ENCODE results near the gene MCCC2.
"Not testable (repeated sequence)": the region's sequence is repeated elsewhere in the genome, so short reads cannot be mapped to it uniquely, and the experiment has no call there.

Gene MCCC2

GRCh38 chr5:71600783-71601182 is 13.6 kb downstream of the MCCC2 start:
- DNase-seq = no peak

DNA sequence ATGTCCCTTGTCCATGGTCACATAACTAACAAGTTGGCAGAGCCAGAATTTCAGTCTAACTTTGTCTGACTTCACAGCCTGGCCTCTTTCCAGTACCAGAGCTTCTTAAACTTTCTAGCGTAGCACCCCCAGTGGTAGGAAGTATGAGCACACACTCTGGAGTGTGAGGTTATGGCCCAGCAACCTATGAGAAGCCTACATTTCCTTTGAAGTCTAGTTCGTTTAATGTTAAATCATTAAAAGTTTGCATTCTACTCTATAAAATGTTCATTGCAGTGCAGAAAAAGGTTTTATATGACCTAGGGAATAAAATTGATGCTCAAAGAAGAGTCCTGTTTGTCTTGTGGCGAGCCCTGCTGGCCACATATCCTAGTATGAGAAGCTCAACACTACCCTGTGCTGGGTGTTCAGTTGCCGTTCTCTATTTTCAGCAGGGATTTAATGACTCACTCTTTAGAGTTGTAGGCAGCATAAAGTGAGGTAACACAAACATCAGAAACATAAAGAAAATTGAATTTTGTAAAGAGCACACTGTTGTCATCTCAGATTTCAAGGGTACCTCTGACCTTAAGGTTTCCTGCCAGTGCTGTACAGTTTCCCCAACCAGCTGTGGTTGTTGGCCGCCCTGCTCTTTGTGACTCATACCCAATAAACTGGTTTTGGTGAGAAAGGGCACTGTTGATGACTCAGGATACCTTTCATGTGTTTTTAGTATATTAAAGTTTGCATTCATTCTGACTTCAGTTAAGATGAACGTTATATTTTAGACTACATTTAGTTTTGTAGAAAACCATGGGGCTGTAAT is 14.3 kb downstream of the MCCC2 start:
- DNase-seq = peak; percentile 87

DNA sequence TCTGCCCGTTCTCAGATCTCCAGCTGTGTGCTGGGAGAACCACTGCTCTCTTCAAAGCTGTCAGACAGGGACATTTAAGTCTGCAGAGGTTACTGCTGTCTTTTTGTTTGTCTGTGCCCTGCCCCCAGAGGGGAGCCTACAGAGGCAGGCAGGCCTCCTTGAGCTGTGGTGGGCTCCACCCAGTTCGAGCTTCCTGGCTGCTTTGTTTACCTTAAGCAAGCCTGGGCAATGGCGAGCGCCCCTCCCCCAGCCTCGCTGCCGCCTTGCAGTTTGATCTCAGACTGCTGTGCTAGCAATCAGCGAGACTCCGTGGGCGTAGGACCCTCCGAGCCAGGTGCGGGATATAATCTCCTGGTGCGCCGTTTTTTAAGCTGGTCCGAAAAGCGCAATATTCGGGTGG is 22.8 kb downstream of the MCCC2 start:
- not testable (repeated sequence) for DNase-seq

DNA sequence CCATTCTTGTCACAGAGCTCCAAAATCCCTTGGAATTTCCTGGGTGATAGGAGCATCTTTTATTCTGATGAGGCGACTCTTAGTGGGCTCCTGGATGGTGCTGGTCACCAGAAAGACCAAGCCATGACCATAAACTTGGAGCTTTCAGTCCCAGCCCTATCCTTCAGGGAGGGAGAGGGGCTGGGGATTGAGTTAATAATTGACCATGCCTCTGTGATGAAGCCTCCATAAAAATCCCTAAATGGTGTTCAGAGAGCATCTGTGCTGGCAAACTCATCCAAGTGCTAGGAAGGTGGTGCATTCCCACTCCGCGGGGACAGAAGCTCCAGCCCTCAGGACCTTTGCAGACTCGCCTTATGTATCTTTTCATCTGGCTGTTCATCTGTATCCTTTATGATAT is 28.7 kb downstream of the MCCC2 start:
- DNase-seq = no peak

GRCh38 chr5:71620630-71621029 is 33.5 kb downstream of the MCCC2 start:
- DNase-seq = no peak

DNA sequence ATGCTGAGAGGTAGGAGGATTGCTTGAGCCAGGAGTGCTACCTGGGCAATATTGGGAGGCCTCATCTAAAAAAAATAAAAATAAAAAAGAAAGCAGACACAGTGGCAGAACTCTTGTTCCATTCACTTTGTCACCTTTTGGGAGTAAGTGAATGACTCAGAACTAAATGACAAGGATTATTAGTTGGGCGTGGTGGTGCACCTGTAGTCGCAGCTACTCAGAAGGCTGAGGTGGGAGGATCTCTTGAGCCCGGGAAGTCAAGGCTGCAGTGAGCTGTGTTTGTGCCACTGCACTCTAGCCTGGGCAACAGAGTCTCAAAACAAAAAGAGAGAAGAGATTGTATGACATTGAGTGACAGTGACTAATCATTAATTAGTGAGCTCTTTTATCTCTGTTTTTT is 34.1 kb downstream of the MCCC2 start:
- DNase-seq = no peak

DNA sequence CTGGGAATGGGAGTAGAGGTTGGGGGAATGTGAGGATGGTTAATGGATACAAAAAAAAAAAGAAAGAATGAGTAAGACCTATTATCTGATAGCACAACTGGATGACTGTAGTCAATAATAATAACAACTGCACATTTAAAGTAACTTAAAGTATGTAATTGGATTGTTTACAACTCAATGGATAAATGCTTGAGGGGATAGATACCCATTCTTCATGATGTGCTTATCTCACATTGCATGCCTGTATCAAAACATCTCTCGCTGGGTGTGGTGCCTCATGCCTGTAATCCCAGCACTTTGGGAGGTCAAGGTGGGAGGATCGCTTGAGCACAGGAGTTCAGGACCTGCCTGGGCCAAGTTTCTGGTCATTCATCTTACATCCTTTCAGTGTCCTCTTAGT is 34.6 kb downstream of the MCCC2 start:
- DNase-seq = no peak

DNA sequence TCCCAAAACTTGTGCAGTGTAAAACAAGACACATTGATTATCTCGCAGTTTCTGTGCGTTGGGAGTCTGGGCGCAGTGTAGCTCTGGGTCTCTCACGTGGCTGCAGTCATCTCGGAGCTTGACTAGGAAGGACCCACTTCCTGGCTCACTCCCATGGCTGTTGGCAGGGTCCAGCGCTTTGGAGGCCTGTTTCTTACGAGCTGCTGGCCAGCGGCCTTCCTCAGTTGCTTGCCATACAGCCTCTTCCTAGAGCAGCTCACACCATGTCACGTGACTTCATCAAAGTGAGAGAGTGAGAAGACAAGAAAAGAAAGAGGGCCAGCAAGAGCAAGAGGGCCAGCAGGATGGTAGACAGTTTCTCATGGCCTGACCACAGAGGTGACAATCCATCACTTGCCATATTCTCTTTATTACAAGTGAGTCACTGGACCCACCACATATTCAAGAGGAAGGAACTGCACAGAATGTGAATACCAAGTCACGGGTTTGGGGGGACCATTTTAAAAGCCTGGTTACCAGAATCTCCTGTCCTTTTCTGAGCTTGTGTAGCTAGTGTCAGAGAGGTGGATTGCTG is 36.2 kb downstream of the MCCC2 start:
- DNase-seq = no peak

GRCh38 chr5:71629950-71630349 is 42.8 kb downstream of the MCCC2 start:
- no peak for DNase-seq

DNA sequence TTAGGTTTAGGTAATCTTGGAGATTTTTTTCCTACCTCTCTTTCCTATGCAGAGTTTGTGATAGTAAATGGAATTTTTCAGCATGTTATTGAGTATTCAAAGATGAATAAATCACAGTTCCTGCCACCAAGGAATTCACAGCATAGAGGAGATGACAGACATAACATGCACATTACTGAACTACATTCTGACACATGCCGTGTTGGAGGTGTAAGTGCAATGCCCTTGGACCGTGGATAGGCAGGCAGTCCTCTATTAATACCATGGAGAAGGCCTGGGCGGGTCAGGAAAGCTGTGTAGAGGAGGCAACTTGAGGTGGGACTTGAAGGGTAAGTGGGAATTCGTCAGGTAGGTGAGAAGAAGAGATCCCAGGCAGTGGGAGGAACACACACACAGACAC is 43.9 kb downstream of the MCCC2 start:
- DNase-seq = no peak

DNA sequence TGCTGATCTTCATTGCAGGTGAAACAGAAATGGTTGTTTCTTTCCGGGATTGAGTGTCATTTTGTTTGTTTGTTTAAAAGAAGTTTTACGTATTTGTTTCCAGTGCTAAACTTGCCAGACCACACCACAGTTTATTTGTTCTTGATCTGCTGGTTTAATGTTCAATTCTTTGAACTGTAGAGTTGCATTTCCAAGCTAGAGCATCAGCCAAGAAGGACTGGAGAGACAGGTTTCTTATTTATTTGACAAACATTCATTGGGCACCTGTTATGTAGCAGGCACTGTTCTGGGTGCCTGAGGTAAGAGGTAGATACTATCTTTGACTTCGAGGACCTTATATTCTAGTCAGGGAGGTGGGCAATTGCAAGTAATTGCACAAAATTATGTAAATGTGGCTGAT is 45.0 kb downstream of the MCCC2 start:
- DNase-seq = no peak

DNA sequence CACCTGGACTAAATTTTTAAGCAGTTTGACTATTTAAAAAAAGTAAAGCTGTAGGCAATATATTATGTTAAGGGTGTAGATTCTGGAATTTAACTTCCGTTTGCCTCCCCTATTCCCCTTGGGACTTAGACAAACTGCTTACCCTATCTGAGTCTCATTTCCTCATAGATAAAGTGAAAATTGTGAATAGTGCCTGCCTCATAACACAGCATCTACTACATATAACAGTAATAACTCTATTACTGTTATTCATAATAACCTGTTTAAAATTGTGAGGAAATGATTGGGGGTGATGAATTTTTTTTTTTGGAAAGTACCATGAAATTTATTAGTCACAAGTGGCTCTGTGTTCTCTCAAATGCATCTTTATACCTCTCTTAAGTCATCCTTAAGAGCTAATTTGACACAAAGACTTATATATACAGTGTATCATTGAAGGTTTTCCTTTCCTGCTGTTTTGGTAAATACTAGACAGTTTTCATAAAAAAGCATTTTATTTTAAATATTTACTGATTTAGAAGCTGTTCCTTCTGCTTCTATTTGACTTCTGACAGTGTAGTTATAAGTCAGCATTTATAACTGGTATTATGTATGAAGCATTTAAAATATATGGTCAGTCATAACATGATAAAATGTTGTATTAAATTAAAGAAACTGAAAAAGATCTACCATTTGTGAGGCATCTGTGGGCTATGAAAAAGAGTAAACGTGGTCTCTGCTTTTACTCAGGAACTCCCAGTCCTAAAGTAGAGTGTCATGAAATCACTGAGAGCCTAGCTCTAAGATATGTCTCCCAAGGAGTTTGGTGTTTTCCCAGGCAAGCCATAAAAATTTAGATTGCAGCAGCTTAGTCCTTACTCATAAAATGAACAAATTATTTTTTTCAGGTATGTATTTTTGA is 46.4 kb downstream of the MCCC2 start:
- no peak for DNase-seq

- DNase-seq = no peak
Measured at GRCh38 chr5:71637133-71637532, 50.0 kb downstream of the MCCC2 start.

GRCh38 chr5:71640408-71640807 is 53.3 kb downstream of the MCCC2 start:
- no peak for DNase-seq

- no peak for DNase-seq
Measured at GRCh38 chr5:71645030-71645429, 57.9 kb downstream of the MCCC2 start.

- DNase-seq = not testable (repeated sequence)
Measured at GRCh38 chr5:71650940-71651339, 63.8 kb downstream of the MCCC2 start.

DNA sequence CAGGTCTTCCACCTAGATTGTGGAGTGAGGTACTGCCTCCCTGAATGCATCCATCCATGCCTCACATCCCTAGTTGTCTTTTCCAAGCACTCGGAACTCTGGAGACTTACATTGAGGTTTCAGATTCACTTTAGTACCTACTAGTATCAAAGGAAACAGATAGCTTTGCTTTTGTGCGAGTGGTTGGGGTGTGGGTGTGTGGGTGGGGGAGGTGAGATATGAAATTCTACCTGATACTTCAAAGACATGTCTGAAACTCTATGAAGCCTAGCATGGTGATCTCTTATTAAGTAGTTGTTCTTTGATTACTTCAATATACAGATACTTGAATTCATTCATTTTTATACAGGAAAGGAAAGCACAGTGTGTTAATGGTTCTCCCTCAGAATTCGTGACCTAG is 64.4 kb downstream of the MCCC2 start:
- no peak for DNase-seq

DNA sequence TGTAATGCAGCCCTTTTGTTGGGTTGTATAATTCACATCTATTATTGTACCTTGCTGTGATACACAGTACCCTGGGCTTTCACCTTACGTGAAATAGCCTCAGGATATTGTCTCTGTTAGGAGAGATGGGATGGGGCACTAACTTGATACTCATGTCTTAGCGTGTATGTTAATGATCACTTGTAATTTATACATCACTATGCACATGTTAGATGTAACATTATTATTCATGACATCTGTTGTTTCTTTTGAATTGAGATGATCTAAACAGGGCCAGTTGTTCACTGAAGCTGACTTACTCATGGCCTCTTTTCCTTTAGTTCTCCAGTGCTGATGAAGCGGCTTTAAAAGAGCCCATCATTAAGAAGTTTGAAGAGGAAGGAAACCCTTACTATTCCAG is 65.2 kb downstream of the MCCC2 start:
- DNase-seq = no peak

GRCh38 chr5:71652803-71653543 is 65.8 kb downstream of the MCCC2 start:
- no peak for DNase-seq

- DNase-seq = peak; percentile 32
Measured at GRCh38 chr5:71658916-71659662, 71.9 kb downstream of the MCCC2 start.

GRCh38 chr5:71662381-71662780 is 75.2 kb downstream of the MCCC2 start:
- no peak for DNase-seq

All from hematopoietic multipotent progenitor cell treated with erythropoietin and hydrocortisone succinate and interleukin-3 and kit ligand, for 6 days (in vitro differentiated cells).